GM23338 (cell line): ENCODE data around the gene CBX8. TPM values are rescaled to one million over a fixed set of nuclear protein-coding genes. Genes with fewer than 3 reads are reported as not detected.

Experiments used
- ATAC-seq: fragments of 200-7000 bp; cut with Tn5 transposase; 3 replicates; pipeline ENCODE4 v1.9.1; 2020
- DNase-seq: peaks from one replicate; pipeline ENCODE4 v3.0.0-alpha.2; 2015; ENCODE audit warnings: low spot score
- H2AFZ ChIP-seq: fragments of 200-600 bp; sonication (generic); 2 replicates; pipeline ENCODE4 v1.8.0; 2016; ENCODE audit warnings: antibody characterized with exemption, mild to moderate bottlenecking, moderate library complexity
- H3F3A ChIP-seq: fragments of 200-600 bp; sonication (generic); replicated peaks from 2 replicates; pipeline ENCODE4 v1.8.0; 2017; ENCODE audit warnings: antibody characterized with exemption, mixed run types, low read depth
- H3K27ac ChIP-seq: fragments of 200-600 bp; sonication (generic); 2 replicates; pipeline ENCODE4 v1.6.1; 2016; ENCODE audit warnings: low read depth
- H3K27me3 ChIP-seq: fragments of 200-600 bp; sonication (generic); 2 replicates; pipeline ENCODE4 v1.8.0; 2016; ENCODE audit warnings: mild to moderate bottlenecking, mixed run types, moderate library complexity; ENCODE audit not compliant: insufficient read depth
- H3K36me3 ChIP-seq: fragments of 200-600 bp; sonication (generic); 2 replicates; pipeline ENCODE4 v1.8.0; 2016; ENCODE audit warnings: mild to moderate bottlenecking; ENCODE audit not compliant: insufficient read depth
- H3K4me1 ChIP-seq: fragments of 200-600 bp; sonication (generic); 2 replicates; pipeline ENCODE4 v1.8.0; 2016; ENCODE audit warnings: mild to moderate bottlenecking, moderate library complexity; ENCODE audit not compliant: insufficient read depth
- H3K4me2 ChIP-seq: fragments of 200-600 bp; sonication (generic); 2 replicates; pipeline ENCODE4 v1.7.1; 2017; ENCODE audit warnings: mixed run types
- H3K4me3 ChIP-seq: fragments of 200-600 bp; sonication (generic); 2 replicates; pipeline ENCODE4 v1.6.1; 2016; ENCODE audit warnings: mixed run types
- H3K79me2 ChIP-seq: fragments of 200-600 bp; sonication (generic); replicated peaks from 2 replicates; pipeline ENCODE4 v1.8.0; 2017; ENCODE audit warnings: mild to moderate bottlenecking; ENCODE audit not compliant: insufficient read depth
- H3K9me2 ChIP-seq: fragments of 200-600 bp; sonication (generic); 2 replicates; pipeline ENCODE4 v1.8.0; 2017; ENCODE audit not compliant: insufficient read depth
- H4K20me1 ChIP-seq: fragments of 200-600 bp; sonication (generic); replicated peaks from 2 replicates; pipeline ENCODE4 v1.8.0; 2017; ENCODE audit warnings: mild to moderate bottlenecking; ENCODE audit not compliant: insufficient read depth
- H3K27ac Mint-ChIP-seq: 2 replicates; pipeline ENCODE4 v1.8.0; 2020; ENCODE audit warnings: inconsistent platforms, mild to moderate bottlenecking, moderate library complexity, mixed read lengths
- H3K27me3 Mint-ChIP-seq: 3 replicates; pipeline ENCODE4 v1.8.0; 2022; ENCODE audit warnings: low read depth, mild to moderate bottlenecking, moderate library complexity, mixed read lengths, inconsistent platforms; ENCODE audit not compliant: insufficient read depth, poor library complexity
- H3K36me3 Mint-ChIP-seq: 3 replicates; pipeline ENCODE4 v1.8.0; 2021; ENCODE audit warnings: low read depth, mild to moderate bottlenecking, inconsistent platforms, moderate library complexity, mixed read lengths
- H3K4me1 Mint-ChIP-seq: 3 replicates; pipeline ENCODE4 v1.8.0; 2020; ENCODE audit warnings: mild to moderate bottlenecking, inconsistent platforms, mixed read lengths
- H3K4me3 Mint-ChIP-seq: 3 replicates; pipeline ENCODE4 v1.8.0; 2021; ENCODE audit warnings: moderate library complexity, mild to moderate bottlenecking, inconsistent platforms, mixed read lengths
- H3K9me3 Mint-ChIP-seq: 3 replicates; pipeline ENCODE4 v1.8.0; 2020; ENCODE audit warnings: moderate library complexity, mild to moderate bottlenecking, inconsistent platforms, mixed read lengths
- CTCF ChIP-seq, 2 experiments: fragments of 200-600 bp in 1 of 2; sonication (generic) in 1 of 2; conservative IDR thresholded peaks; 2 replicates each; pipeline versions ENCODE4 v1.5.1 to v1.6.1; 2016 to 2017; ENCODE audit warnings: antibody characterized with exemption in 2 of 2, low read depth in 2 of 2, mild to moderate bottlenecking in 2 of 2, moderate library complexity in 1 of 2
- ETS1 ChIP-seq: IDR thresholded peaks from 2 replicates; pipeline ENCODE4 v1.6.1; 2016; ENCODE audit warnings: antibody characterized with exemption
- EZH2 ChIP-seq: fragments of 200-600 bp; sonication (generic); IDR thresholded peaks from one replicate; pipeline ENCODE4 v1.8.0; 2017; ENCODE audit warnings: antibody characterized with exemption, mild to moderate bottlenecking, low read depth; ENCODE audit not compliant: unreplicated experiment
- JUNB ChIP-seq: IDR thresholded peaks from one replicate; pipeline ENCODE4 v1.6.1; 2016; ENCODE audit warnings: antibody characterized with exemption; ENCODE audit not compliant: unreplicated experiment
- NANOG ChIP-seq: IDR thresholded peaks from 2 replicates; pipeline ENCODE4 v1.6.1; 2016; ENCODE audit warnings: antibody characterized with exemption, borderline replicate concordance
- POLR2AphosphoS5 ChIP-seq: IDR thresholded peaks from 2 replicates; pipeline ENCODE4 v1.6.1; 2016; ENCODE audit warnings: antibody characterized with exemption, low read depth
- REST ChIP-seq: IDR thresholded peaks from one replicate; pipeline ENCODE4 v1.6.1; 2018; ENCODE audit warnings: antibody characterized with exemption; ENCODE audit not compliant: unreplicated experiment
- ZNF331 ChIP-seq: fragments of 250-450 bp; sonication (Bioruptor Pico); IDR thresholded peaks from 2 replicates; pipeline ENCODE4 v1.5.0; 2020; ENCODE audit warnings: low read depth, mild to moderate bottlenecking, moderate library complexity
- ZNF462 ChIP-seq: fragments of 250-450 bp; sonication (Bioruptor Pico); IDR thresholded peaks from 2 replicates; pipeline ENCODE4 v1.5.0; 2020; ENCODE audit warnings: mild to moderate bottlenecking, moderate library complexity
- polyA plus RNA-seq: library from polyadenylated mRNA; unstranded; fragments of >200 nt; fragmentation: Nextera tagmentation; extraction: Ambion mirVana; gene quantifications from 2 replicates; pipeline ENCODE4 v1.2.1, GENCODE V29; 2016
- total RNA-seq: library from RNA; depleted of rRNA; stranded (reverse); fragments of >200 nt; shearing (Covaris generic); gene quantifications from 2 replicates; pipeline ENCODE4 v1.2.3, GENCODE V29; 2014

Gene CBX8
- total and polyA plus RNA-seq, 2 experiments from 2014 or later: 1.0 to 1.3 TPM

- H3K4me1 ChIP-seq: peaks cover 26% of the 10 kb centered on the region
- no peak overlapping the region for H3K27ac Mint-ChIP-seq
- ATAC-seq: no peak
- H3K9me3 Mint-ChIP-seq: no peaks in the 10 kb centered on the region; the same call in 1 of the 3 replicates
- TF ChIP-seq POLR2AphosphoS5: no peak
- TF ChIP-seq ZNF331 (CRISPR knock-in tag): no peak
- no peak for TF ChIP-seq CTCF (conservative IDR thresholded peaks at IDR 0.05; ENCODE audit: low read depth in 2 of 2)
- TF ChIP-seq ZNF462 (CRISPR knock-in tag): no peak
- TF ChIP-seq REST: no peak
- TF ChIP-seq EZH2: no peak
- TF ChIP-seq JUNB: no peak
- TF ChIP-seq ETS1: no peak
- no peak for TF ChIP-seq NANOG
- peaks cover 27% of the 10 kb centered on the region for H3K4me1 Mint-ChIP-seq
- peaks cover 14% of the 10 kb centered on the region; the same call in 1 of the 2 replicates for H3F3A ChIP-seq
- H3K4me2 ChIP-seq: peak overlapping the region; percentile 84
- H3K36me3 Mint-ChIP-seq: no peaks in the 10 kb centered on the region
- no peaks in the 10 kb centered on the region for H3K36me3 ChIP-seq
- peaks cover 3% of the 10 kb centered on the region for H4K20me1 ChIP-seq
- DNase-seq: no peak
- peak overlapping the region; percentile 60; the same call in 1 of the 3 replicates for H3K4me3 Mint-ChIP-seq
- H3K27me3 ChIP-seq: peaks cover 81% of the 10 kb centered on the region
- no peak overlapping the region for H3K27ac ChIP-seq
- no peaks in the 10 kb centered on the region for H3K9me2 ChIP-seq
- H3K27me3 Mint-ChIP-seq: peaks cover 73% of the 10 kb centered on the region
- H3K4me3 ChIP-seq: peak overlapping the region; percentile 64; the same call in 1 of the 2 replicates
- H2AFZ ChIP-seq: peak overlapping the region; percentile 93
- H3K79me2 ChIP-seq: no peaks in the 10 kb centered on the region
These were observed 48.7 kb upstream of the CBX8 start for GRCh38 chr17:79845601-79845949.
